Amniotic epithelial cell (primary cell): ENCODE results near the gene TNRC6A.
A peak's percentile ranks its signal among the peaks of the same experiment; 100 is the strongest.
"Not testable (repeated sequence)": the region's sequence is repeated elsewhere in the genome, so short reads cannot be mapped to it uniquely, and the experiment has no call there.

Experiments used
- DNase-seq: peaks from one replicate; pipeline ENCODE4 v3.0.0-alpha.2; 2010; ENCODE audit warnings: low read depth

TNRC6A gene

GRCh38 chr16:24815021-24815420, 85.6 kb downstream of the TNRC6A start:
- no peak for DNase-seq

- no peak for DNase-seq
These were observed 87.2 kb downstream of the TNRC6A start for GRCh38 chr16:24816688-24817087.

GRCh38 chr16:24819462-24820040, 90.1 kb downstream of the TNRC6A start:
- no peak for DNase-seq

DNA sequence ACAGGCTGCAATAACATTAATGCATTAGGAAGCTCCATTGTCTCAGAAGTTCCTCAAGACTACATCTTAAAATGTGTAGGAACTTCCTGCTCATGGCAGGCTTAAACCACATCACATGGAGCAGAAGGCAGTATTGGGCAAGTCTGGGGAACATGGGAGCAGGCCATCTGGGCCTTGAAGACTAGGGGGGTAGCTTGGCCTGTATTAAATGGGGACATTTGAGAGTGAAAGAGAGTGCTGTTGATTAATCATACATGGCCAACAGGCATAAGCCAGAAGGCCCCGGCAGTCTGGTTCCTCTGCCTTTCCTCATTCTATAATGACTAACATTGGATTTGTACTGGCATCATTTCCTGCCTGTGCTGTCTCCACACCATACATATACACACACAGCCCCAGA, 91.1 kb downstream of the TNRC6A start:
- DNase-seq, result peak; percentile 70

- no peak for DNase-seq
These were observed 91.7 kb downstream of the TNRC6A start for GRCh38 chr16:24821129-24821528.

GRCh38 chr16:24822542-24822941, 93.1 kb downstream of the TNRC6A start:
- peak; percentile 83 for DNase-seq

GRCh38 chr16:24822974-24823373, 93.5 kb downstream of the TNRC6A start:
- DNase-seq, result no peak

DNA sequence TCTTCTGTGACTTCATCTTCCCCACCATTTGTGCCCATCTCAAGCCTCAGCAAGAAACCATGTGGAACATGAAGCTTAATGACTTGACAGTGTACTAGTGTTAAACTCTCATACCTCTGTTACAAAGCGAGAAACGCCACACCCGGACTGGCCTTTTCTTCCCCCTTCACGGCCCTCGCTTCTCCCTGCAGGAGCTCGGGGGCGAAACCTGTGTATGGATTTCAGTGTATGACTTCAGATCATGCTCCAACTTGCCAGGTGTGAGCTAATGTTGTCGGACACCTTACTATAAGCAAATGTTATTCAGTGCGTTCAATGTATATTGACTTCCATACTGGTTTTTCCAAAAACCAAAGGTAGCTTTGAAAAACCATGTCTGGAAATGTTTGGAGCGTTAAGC, 96.2 kb downstream of the TNRC6A start:
- no peak for DNase-seq

DNA sequence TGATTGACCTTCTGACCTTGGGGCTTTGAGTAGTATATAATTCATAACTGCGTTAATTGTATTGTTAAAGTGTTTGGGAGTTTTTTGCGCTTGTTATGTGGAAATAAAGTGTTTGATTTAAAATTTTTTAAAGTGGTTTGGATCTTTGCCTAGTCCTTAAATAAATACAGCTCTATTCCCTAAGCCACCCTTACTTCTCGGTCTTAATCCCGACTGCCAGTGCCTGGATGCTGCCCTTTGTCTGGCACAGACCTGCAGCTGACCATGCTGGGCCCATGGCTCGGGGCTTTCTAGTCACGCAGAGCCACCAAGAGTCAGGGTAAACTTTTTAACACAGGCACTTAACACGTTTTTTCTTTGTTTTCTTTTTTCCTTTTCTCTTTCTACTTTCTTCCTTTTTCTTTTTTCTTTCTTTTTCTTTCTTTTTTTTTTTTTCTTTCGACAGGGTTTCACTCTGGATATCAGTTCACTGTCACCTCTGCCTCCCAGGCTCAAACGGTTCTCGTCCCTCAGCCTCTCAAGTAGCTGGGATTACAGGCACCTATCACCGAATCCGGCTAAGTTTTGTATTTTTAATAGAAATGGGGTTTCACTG, 96.7 kb downstream of the TNRC6A start:
- DNase-seq, result no peak

DNA sequence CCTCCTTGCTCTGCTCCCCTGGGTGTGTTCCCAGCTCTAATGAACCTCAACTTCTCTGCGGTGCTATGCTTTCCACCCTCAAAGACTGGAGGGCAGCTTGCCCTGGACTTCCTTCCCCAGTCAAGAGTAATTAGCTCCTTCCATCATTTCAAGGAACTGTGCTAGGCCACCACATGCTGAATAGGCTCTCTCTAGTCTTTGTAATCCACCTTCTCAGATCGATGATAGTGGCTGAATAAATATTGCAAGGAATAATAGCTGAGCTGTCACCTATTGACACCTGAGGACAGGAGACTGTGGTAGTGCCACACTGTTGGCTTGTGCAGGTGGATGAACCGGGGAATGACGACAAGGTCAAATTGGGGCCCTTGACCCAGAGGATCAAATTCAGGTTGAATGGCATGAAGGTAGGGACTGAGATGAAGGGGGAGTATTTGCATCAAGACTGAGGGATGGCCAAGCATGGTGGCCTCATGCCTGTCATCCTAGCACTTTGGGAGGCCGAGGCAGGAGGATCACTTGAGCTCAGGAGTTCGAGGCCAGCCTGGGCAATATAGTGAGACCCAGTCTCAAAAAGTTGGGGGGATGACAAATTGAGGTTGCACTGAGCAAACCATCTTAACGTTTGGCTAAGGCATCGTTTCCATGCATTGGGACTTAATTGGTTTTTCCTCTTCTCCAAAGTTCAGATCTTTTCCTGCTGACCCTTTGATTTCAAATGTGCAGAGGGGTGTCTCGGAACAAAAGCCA, 97.5 kb downstream of the TNRC6A start:
- no peak for DNase-seq

DNA sequence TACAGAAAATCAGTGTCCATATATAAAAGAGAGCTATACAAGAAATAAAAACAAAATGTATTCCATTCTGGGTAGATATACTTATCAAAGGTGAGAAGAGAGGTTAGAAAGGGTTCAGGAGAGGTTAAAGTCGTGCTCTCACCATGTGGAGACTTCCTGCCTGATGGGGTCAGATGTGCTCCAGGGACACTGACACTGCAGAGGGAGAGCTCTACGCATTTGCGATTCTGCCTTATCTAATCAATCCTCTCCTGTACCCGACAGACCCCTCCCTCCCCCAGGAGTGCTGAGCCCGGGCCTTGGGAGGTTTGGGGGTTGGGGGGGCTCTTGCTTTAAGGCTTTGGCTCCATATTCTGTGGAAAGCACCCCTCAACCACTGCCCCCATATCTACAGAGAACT, 99.7 kb downstream of the TNRC6A start:
- no peak for DNase-seq

GRCh38 chr16:24833352-24833751, 103.9 kb downstream of the TNRC6A start:
- DNase-seq, result no peak

DNA sequence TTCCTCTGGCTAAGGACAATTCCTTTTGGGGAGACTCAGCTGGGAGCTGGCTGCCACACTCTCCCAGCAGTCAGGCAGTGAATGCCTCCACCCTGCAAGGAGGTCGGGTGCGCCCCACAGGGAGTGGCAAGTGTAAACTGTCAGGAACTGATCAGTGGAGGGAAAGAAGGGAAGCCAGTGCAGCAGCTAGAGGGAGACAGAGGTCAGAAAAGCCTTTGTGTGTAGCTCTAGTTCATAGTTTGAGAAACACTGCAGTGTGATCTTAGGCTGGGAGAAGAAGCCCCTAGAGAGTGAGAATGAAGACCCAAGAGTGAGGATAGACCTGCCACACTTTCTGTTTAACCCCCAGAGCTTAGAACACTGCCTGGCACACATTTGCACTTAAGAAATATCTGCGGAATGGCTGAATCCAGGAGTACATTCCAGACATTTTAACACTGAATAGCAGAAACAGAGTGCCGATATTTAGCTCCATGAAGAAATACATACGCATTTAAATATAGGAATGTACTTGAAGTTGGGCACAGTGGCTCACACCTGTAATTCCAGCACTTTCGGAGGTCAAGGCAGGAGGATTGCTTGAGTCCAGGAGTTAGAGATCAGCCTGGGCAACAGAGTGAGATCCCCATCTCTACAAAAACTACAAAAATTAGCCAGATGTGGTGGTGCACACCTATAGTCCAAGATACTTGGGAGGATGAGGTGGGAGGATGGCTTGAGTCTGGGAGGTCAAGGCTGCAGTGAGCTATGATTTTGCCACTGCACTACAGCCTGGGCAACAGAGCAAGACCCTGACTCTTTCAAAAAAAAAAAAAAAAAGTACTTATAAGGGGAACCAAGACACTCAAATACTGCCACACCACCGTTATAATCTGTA, 105.2 kb downstream of the TNRC6A start:
- peak; percentile 55 for DNase-seq

GRCh38 chr16:24836836-24837235, 107.4 kb downstream of the TNRC6A start:
- no peak for DNase-seq

DNA sequence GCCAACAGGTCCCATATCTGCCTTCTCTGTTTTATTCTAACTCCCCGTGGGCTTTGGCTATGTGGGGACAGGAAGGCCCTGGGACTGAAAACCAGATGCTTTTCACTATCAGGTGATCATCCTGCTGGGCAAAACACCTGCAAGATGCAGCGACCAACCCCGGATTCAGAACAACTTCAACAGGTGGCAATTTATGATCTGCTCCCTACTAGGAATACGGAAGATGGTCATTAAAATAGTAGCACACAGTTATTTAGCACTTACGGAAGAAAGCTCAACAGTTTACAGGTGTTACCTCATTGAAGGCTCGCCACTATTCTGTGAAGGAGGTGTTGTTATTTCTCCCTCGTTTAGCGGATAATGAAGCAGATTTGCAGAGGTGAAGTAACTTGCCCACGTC, 108.5 kb downstream of the TNRC6A start:
- no peak for DNase-seq

GRCh38 chr16:24838554-24839266, 109.3 kb downstream of the TNRC6A start:
- peak; percentile 84 for DNase-seq

DNA sequence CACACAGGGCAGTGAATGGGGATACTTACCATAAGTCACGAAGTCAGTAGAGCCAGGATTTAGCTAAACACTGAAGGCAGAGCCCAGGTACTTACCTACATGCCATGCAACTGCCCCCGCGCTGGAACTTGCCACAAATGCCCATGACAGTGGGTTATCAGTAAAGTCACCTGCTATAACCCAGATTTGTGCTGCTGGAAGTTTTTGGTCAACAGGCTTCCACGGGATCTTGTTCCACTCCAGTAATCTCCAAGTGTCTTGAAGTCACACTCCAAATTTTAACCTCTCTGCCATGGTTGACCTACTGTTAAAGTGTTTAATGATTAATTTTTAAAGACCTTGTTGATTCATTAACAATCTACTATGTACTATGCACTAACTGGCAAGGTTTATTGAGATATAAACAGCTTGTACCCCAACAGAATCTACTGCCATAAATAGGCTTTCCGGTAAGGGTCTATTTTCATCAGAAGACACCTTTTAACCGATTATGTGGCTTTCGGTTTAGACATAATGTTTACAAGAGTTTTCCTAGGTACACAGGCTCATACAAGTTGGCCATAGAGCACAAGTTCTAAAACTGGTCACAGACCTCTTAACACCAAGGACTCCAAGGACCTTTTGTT, 110.0 kb downstream of the TNRC6A start:
- no peak for DNase-seq

GRCh38 chr16:24841291-24841690, 111.8 kb downstream of the TNRC6A start:
- no peak for DNase-seq

- DNase-seq, result peak; percentile 29
These were observed 114.9 kb downstream of the TNRC6A start for GRCh38 chr16:24844101-24845030.

DNA sequence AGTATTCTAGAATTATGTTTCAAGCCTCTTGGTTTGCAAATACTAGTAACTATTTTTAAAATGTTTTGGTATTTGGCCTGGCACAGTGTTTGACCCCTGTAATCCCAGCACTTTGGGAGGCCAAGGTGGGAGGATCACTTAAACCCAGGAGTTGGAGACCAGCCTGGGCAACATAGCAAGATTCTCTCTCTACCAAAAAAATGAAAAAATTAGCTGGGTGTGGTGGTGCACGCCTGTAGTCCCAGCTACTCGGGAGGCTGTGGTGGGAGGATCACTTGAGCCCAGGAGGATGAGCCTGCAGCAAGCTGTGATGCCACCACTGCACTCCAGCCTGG, 115.5 kb downstream of the TNRC6A start:
- not testable (repeated sequence) for DNase-seq
